GM18951 (cell line): Measurements from ENCODE around the gene SRL.
"Not testable (repeated sequence)": the region's sequence is repeated elsewhere in the genome, so short reads cannot be mapped to it uniquely, and the experiment has no call there.

Experiments
- POLR2A ChIP-seq: IDR thresholded peaks from 4 replicates; pipeline ENCODE4 v1.6.1; 2011; ENCODE audit warnings: mild to moderate bottlenecking; ENCODE audit not compliant: insufficient read length, insufficient read depth; ENCODE audit errors: extremely low read depth
- in situ Hi-C: fragments of 300-500 bp; cut with MboI; formaldehyde crosslinking; loops from one replicate; pipeline ENCODE4 v1.12.0; 2022; ENCODE audit warnings: low sequenced_read_pairs, mixed read lengths, inconsistent platforms; ENCODE audit not compliant: unreplicated experiment

The SRL gene

DNA sequence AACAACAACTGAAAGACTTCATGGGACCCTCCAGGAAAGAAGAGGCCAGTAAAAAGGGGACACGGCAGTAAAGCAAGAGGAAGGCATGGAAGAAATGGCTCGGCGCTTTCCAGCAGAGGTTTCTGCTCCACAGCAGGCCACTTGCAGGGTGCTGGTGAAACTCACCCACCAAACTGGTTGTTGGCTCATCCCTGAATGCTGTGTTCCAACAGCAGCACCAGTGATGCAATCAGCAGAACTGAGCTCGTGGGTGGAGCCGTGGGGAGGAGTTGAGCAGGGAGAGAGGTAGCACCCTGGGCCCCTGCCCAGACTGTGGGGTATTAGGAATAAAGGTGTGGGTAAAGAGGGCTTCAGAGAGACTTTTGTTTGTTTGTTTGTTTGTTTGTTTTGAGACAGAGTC lies 62.9 kb downstream of the SRL start:
- in situ Hi-C loops, result no loop called here
- no peak for TF ChIP-seq POLR2A

DNA sequence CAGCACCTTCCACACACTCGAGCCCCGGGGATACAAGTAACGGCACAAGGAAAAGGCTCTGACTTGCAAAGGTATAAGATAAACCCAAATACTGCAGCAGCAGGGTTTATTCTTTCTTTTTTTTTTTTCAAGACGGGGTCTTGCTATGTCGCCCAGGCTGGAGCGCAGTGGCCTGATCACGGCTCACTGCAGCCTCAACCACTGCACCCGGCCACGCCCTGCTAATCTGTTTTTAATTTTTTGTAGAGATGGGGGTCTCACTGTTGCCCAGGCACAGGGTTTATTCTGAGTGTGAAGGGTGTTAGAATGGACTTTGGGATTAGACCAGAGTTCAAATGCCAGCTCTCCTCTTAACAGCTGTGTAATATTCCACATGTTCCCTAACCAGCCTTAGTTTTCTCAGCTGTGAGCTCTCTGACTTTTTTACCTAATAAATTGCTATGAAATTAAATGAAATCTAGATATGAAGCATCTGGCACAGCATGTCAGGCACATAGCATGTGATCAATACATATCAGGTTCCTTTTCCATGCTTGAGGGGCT lies 63.3 kb downstream of the SRL start:
- in situ Hi-C loops, result no loop called here
- TF ChIP-seq POLR2A, result no peak

DNA sequence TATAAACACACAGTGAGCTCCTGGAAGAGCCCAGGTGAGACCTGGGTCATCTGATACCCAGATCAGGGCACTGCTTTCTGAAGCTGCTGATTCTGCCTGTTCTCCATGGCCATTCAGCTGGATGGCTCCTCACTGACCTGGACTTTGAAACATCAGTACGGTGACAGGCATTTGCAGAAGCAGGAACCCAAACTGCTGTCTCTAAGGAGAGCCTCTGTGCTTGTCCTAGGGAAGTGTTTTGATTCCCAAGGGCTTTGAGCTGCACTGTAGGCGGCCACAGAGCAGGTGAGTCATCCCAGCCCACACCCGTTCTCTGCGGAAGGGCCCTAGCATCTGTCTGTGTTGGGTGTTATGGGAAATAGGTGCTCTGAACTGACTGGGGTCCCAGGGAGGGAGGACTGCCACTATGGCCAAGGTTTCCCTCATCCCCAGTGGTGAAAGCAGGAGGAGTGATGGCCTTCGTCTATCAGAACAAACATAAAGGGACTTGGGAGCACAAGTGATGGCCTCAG lies 64.9 kb downstream of the SRL start:
- in situ Hi-C loops, result no loop called here
- TF ChIP-seq POLR2A, result no peak

- in situ Hi-C loops, result no loop called here
- no peak for TF ChIP-seq POLR2A
Measured at GRCh38 chr16:4175849-4176248, 66.0 kb downstream of the SRL start.

DNA sequence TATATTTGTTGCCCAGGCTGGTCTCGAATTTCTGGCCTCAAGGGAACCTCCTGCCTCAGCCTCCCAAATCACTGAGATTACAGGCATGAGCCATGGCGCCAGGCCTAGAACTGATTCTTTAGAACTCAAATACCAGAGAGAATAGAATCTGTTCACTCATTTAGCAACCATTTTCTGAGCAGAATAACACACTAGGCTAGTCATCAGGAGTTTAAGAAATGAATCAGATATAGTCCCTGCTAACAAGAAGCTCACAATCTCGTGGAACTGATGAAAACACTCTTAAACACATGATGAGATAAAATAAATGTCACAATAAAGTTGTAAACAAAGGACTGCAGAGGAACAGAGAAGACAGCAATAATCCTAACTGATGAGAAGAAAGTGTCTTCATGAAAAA lies 69.8 kb downstream of the SRL start:
- in situ Hi-C loops, result no loop called here
- no peak for TF ChIP-seq POLR2A

- TF ChIP-seq POLR2A, result no peak
- in situ Hi-C loops, result no loop called here
Measured at GRCh38 chr16:4169415-4169814, 72.5 kb downstream of the SRL start.

- no peak for TF ChIP-seq POLR2A
- in situ Hi-C loops, result no loop called here
Measured at GRCh38 chr16:4166821-4167220, 75.1 kb downstream of the SRL start.

DNA sequence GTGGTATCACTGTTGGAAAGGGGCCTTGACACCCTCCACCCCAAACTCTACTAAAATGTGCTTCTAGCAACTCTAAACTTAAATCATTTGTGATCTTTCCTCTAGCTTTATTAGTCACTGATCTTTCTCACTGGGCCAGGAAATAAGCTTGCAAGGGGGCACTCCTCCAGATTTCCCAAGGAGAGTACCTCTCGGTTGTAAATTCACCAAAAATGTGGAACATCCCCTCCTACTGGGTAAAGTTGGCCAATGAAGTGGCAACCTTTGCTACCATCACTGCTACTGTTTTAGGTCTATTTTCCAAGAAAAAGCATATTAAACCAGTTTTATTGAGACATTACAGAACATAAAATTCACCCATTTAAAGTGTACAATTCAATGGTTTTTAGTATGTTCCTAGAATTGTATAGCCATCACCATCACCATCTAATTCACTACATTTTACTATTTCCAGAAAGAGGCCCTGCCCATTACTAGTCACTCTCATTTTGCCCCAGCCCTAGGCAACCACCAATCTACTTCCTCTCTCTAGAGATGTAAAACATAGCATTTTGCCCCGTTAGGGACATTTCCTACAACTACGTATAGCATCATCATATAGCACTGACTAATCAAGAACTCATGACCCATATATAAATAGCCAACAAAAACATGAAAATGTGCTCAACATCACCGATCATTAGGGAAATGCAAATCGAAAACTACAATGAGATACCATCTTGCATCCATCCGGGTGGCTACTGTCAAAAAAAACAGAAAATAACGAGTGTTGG lies 81.0 kb downstream of the SRL start:
- in situ Hi-C loops, result no loop called here

DNA sequence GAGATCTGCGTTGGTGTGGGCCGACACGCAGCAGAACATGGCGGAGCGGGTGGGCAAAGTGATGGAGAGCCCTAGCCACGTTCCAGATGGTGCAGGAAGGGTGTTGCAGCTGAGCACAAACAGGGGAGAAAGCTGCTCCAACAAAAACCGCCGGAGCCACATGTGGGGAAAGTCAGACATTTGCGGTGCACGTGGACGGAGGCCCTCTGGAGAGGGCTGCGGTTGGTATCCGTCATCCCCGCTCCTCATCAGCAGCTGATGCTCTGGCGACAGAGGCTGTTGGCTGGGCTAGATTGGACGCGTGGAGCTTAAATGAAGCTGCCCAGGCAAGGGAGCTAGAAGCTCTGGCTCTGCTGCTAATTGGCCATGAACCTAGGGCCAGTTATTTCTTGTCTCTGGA lies 82.2 kb downstream of the SRL start:
- in situ Hi-C loops, result no loop called here
- TF ChIP-seq POLR2A, result no peak

More for the DNA sequence above, 81.0 kb downstream of the SRL start:
- no peak for TF ChIP-seq POLR2A

DNA sequence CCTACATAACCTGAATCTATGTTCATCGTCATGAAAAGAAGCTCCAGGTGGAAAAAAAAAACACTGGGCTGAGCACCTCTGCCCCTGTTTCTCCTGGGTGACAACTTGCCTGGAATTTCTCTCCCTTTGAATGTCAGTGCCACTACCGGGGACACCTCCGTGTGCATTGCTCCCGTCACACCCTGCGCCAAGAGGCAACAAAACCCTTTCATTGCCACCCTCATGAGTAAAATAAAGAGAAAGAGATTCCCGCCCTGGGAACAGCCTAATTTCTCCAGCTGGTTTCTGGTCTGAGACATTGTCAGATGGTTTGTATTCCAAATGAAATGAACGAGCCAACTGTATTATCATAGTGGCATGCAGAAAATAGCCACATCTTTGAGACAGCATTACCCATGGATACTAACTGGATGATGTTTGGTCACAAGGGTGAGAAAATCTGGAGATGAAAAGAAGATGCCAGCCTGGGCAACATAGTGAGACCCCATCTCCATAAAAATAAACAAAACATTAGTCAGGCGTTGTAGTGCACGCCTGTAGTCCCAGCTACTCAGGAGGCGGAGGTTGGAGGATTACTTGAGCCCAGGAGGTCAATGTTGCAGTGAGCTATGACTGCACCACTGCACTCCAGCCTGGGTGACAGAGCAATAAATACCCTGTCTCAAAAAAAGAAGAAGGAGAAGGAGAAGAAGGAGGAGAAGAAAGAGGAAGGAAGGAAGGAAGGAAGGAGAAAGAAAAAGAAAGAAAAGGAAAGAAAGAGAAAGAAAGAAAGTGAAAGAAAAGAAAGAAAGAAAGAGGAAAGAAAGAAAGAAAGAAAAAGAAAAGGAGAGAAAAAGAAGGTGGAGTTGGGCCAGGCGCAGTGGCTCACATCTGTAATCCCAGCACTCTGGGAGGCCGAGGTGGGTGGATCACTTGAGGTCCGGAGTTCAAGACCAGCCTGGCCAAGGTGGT lies 83.5 kb downstream of the SRL start:
- TF ChIP-seq POLR2A, result no peak
- in situ Hi-C loops, result no loop called here

GRCh38 chr16:4157376-4157825 lies 84.5 kb downstream of the SRL start:
- in situ Hi-C loops, result no loop called here
- TF ChIP-seq POLR2A, result no peak

GRCh38 chr16:4156503-4156902 lies 85.4 kb downstream of the SRL start:
- in situ Hi-C loops, result not testable (repeated sequence)

DNA sequence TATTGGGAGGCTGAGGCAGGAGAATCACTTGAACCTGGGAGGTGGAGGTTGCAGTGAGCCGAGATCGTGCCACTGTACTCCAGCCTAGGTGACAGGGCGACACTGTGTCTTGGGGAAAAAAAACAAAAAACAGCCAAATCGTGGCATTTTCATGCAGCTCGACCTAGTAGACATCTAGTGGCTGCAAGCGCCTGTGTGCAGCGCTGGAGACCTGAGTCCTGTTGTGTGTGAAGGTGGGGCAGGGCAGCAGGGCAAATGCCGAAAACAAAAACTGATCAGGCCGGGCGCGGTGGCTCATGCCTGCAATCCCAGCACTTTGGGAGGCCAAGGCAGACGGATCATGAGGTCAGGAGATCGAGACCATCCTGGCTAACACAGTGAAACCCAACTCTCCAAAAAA lies 88.5 kb downstream of the SRL start:
- in situ Hi-C loops, result not testable (repeated sequence)
